Subcutaneous adipose tissue (tissue), 4 donors: ENCODE results near the gene SLC16A8. TPM values are rescaled to one million over a fixed set of nuclear protein-coding genes. Genes with fewer than 3 reads are reported as not detected.

Experiments
- CTCF ChIP-seq: fragments of 450-650 bp; IDR thresholded peaks from one replicate; pipeline ENCODE4 v1.5.1; 2016; ENCODE audit warnings: low read depth, mild to moderate bottlenecking, control low read depth, antibody characterized with exemption, moderate library complexity
- total RNA-seq, 4 donors: library from RNA; depleted of rRNA; stranded (reverse); fragments of >200 nt; gene quantifications; one replicate each; pipeline ENCODE4 v1.1.0, GENCODE V29; 2016

Gene SLC16A8
- total RNA-seq, 4 donors from 2014 or later, result 0.17 to 0.66 TPM; not detected in 2

DNA sequence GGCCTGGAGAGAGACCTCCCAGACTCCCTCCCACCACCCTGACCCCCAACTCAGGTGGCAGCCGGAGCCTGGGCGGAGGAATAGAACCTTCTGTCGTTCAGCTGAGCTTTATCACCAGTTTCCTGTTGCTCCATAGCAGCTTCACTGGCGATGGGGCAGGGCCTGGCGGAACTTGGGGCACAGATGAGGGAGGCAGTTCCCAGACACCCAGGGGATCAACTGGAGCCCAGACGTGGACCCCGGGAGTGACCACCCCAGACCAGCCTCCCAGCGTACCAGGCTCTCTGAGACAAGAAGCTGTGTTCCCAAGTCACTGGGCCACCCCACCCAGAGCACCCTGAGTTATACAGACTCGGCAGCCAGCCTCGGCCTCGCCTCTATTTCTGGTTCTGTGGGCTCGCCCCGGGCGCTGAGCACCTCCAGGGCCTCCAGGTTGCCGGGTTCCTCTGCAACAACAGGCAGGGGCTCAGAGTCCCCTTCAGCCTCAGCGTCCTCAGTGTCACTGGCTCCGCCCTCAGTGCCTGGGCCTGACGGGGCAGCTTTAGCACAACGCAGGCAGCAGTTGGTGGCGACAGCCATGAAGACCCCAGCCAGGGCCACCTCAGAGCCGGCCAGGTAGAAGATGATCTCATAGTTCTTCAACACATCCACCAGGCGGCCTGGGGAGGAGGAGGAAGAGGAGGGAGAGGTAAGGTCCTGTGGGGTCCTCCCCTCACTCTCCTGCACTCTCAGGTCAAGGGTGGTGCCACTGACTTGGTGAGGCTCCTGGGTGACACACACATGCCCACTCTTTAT, 5.7 kb downstream of the SLC16A8 start:
- TF ChIP-seq CTCF, result no peak

- no peak for TF ChIP-seq CTCF
These were observed 6.4 kb downstream of the SLC16A8 start for GRCh38 chr22:38077595-38077994.

DNA sequence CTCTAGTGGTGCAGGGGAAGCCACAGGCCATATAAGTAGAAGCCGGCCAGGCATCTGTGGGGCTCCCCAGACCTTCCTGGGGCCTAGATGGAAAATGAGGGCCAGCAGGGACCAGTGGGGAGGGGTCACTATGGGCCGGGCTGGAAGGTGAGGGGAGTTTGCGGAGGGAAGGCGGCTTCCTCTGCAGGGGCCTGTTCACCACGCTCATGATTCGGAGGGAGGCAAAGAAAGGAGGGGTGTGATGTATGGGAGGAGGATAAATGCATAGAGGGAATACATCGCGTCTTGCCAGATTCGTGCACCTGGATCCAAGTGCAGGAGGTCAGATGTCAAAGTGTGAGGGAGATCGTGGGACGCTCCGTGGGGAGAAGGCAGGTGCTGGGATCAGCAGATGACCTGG, 6.9 kb downstream of the SLC16A8 start:
- no peak for TF ChIP-seq CTCF

GRCh38 chr22:38075961-38076360, 8.0 kb downstream of the SLC16A8 start:
- no peak for TF ChIP-seq CTCF

GRCh38 chr22:38075105-38075825, 8.7 kb downstream of the SLC16A8 start:
- no peak for TF ChIP-seq CTCF

DNA sequence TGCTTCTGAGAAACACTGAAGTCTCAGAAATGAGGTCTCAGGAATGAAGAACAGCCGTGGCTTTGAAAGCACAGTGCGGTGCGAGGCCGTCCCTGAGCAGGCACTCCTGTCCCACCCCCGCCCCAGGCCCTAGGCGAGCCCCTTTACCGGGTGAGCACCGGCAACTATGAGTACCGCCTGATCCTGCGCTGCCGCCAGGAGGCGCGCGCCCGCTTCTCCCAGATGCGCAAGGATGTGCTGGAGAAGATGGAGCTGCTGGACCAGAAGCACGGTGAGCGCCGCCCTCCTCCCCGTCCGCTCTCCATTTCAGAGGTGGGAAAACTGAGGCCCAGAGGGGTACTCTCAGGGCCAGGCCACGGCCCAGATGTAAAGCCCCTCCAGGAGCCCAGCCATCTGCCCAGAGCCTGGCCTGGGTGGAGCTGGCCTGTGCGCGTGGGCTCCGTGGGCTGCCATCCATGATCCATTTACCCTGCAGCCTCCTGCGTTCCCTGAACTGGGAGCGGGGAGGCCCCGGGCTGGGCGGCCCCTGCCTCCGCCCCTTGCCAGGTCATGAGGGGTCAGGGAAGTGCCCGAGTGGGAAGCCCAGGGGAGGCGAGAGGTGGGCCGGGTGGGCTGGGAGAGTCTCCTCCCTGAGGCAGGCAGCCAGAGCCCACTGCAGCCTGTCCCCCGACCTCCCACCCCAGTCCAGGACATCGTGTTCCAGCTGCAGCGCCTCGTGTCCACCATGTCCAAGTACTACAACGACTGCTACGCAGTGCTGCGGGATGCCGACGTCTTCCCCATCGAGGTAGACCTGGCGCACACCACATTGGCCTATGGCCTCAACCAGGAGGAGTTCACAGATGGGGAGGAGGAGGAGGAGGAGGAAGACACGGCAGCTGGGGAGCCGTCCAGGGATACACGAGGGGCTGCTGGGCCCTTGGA, 9.5 kb downstream of the SLC16A8 start:
- TF ChIP-seq CTCF, result no peak
